D721Med (cell line): ENCODE measurements around the gene PHF5A.
A peak's percentile ranks its signal among the peaks of the same experiment; 100 is the strongest.

Experiments used
- DNase-seq: peaks from one replicate; pipeline ENCODE4 v3.0.0; 2011; ENCODE audit warnings: low spot score; ENCODE audit not compliant: insufficient read length
- FAIRE-seq: peaks from 2 replicates; lab custom pipeline; 2011; peaks lifted over from hg19 to GRCh38; lab: Jason Lieb, UNC
- TF ChIP-seq, protein P1 (sequence below): IDR thresholded peaks from 2 replicates; pipeline ENCODE4 v1.5.1; 2012; ENCODE audit warnings: mild to moderate bottlenecking, control low read depth; ENCODE audit not compliant: insufficient read depth; ENCODE audit errors: missing control alignments

The PHF5A gene

DNA sequence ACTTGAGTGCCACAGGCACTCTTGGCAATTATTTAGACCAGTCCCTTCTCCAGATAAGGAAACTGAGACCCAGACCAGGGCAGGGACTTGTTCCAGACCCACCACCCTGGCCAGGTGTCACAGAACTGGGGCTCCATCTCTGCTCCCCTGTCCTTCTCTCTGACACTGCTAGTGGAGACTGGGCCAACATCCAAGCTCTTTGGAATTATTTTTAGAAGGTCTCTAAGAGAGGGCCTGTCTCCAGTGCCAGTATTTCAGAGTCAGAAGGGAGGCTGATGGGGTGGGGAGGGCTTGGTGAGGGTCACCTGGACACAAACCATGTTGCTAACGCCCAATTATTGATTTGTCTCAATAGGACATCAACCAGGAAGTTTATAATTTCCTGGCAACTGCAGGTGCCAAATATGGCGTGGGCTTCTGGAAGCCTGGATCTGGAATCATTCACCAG is 43.1 kb upstream of the PHF5A start:
- TF ChIP-seq, protein P1, sequence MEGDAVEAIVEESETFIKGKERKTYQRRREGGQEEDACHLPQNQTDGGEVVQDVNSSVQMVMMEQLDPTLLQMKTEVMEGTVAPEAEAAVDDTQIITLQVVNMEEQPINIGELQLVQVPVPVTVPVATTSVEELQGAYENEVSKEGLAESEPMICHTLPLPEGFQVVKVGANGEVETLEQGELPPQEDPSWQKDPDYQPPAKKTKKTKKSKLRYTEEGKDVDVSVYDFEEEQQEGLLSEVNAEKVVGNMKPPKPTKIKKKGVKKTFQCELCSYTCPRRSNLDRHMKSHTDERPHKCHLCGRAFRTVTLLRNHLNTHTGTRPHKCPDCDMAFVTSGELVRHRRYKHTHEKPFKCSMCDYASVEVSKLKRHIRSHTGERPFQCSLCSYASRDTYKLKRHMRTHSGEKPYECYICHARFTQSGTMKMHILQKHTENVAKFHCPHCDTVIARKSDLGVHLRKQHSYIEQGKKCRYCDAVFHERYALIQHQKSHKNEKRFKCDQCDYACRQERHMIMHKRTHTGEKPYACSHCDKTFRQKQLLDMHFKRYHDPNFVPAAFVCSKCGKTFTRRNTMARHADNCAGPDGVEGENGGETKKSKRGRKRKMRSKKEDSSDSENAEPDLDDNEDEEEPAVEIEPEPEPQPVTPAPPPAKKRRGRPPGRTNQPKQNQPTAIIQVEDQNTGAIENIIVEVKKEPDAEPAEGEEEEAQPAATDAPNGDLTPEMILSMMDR: no peak
- no peak for FAIRE-seq
- DNase-seq: no peak

GRCh38 chr22:41508770-41509170 is 40.3 kb upstream of the PHF5A start:
- FAIRE-seq: no peak
- DNase-seq: no peak
- TF ChIP-seq, protein P1: no peak

DNA sequence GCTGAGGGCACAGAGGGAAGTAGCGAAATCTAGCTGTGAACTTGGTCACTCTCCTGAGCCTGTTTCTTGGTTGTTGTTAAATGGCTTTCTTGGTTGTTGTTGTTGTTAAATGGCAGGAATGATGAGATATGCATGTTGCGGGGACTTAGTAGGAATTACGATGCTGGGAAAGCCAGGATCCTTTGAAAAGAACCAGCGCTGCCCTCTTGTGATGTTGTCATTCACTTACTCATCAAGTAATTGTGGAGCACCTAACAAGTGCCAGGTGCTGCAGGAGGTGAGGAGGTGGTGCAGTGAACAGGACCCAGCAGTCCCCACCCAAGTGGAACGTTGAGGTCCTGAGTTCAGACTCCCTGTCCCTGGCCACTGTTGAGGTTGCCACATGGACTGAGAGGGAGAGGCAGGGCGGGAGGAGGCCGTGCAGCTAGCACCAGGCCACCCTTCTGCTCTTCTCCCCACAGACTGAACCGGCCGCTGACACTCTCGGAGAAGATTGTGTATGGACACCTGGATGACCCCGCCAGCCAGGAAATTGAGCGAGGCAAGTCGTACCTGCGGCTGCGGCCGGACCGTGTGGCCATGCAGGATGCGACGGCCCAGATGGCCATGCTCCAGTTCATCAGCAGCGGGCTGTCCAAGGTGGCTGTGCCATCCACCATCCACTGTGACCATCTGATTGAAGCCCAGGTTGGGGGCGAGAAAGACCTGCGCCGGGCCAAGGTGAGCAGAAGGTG is 39.0 kb upstream of the PHF5A start:
- FAIRE-seq (no peak), DNase-seq (no peak)
- TF ChIP-seq, protein P1: no peak

DNA sequence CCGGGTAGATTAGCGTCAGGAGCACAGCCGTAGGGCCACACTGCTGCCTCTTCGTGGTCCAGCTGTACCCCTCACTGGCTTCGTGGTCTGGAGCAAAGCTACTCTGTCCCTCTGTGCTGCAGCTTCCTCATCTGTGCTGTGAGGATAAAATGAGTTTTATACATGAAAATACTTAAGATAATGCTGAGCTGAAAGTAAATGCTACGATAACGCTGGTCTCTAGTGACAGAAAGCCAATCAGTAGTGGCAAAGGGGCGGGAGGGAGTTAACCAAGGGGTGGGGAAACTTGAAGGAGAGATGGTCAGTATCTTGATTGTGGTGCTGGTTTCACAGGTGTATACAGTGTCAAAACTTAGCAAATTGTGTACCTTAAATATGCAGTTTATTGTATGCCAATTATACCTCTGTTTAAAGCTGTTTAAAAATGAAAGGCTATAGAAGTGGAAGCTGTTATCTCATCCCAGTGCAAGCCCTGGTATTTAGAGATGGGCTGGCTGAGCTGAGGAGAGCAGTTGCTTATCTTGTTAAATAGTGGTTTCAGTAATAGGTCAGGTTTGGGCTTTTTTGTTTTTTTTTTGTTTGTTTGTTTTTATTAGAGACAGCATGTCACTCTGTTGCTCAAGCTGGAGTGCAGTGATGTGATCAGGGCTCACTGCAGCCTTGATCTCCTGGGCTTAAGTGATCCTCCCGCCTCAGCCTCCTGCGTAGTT is 37.2 kb upstream of the PHF5A start:
- TF ChIP-seq, protein P1: no peak
- no peak for DNase-seq
- no peak for FAIRE-seq

- TF ChIP-seq, protein P1: no peak
- DNase-seq (no peak), FAIRE-seq (no peak)
Measured at GRCh38 chr22:41504816-41505215, 36.3 kb upstream of the PHF5A start.

- TF ChIP-seq, protein P1: no peak
- FAIRE-seq: no peak
- no peak for DNase-seq
Measured at GRCh38 chr22:41504397-41504796, 35.9 kb upstream of the PHF5A start.

DNA sequence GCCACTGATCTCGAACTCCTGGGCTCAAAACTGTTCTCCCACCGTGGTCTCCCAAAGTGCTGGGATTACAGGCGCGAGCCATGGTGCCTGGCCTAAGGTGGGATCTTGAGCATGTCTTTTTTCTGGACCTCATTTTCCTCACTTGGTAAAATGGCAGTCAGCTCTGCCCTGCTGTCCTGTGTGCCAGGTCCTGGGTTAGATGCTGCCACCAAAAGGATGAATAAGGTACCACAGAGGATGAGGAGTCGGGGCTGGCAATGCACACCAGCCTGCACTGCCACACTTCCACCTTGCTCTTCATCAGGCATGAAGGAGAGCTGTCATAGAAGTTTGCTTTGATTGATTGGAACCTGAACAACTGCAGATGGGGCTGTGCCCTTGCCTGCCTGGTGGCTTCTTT is 32.7 kb upstream of the PHF5A start:
- FAIRE-seq: no peak
- TF ChIP-seq, protein P1: peak; percentile 63
- DNase-seq: no peak
